Epithelial cell of proximal tubule (primary cell): ENCODE measurements around the gene CTAG1B. TPM values are rescaled to one million over a fixed set of nuclear protein-coding genes. Genes with fewer than 3 reads are reported as not detected.
"Not testable (repeated sequence)": the region's sequence is repeated elsewhere in the genome, so short reads cannot be mapped to it uniquely, and the experiment has no call there.

Experiments
- DNase-seq: peaks from one replicate; pipeline ENCODE4 v3.0.0-alpha.2; 2011; ENCODE audit warnings: low read depth
- H3K4me3 ChIP-seq: 2 replicates; pipeline ENCODE4 v1.5.1; 2011; ENCODE audit warnings: low read depth, mild to moderate bottlenecking, low read length
- total RNA-seq: library from RNA; depleted of rRNA; stranded (reverse); fragments of >200 nt; gene quantifications from 2 replicates; pipeline ENCODE4 v1.2.3, GENCODE V29; 2015
- TF ChIP-seq, protein P1 (sequence below): conservative IDR thresholded peaks from 2 replicates; pipeline ENCODE4 v1.5.1; 2012; ENCODE audit warnings: low read depth, mild to moderate bottlenecking, low read length

CTAG1B gene
- total RNA-seq, 1 donor from 2014 or later: not detected

DNA sequence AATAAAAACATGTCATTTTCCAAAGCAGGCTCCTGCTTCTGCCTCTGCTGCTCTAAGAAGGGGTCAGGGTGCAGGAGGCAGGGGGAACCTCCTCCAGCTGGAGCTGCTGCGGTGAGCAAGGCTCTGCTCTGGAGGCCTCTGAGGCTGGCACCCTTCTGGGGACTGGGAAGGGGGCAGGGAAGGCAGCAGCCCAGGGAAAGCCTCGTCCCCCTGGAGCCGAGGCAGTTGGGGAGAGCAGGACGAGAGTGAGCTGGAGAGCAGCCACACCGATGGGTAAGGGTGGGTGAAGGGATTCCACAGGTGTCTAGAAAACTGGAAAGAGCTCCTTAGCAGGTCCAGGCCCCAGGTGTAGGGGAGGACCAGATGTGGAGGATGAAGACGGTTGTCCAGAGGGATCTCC is 36.3 kb upstream of the CTAG1B start:
- TF ChIP-seq, protein P1, sequence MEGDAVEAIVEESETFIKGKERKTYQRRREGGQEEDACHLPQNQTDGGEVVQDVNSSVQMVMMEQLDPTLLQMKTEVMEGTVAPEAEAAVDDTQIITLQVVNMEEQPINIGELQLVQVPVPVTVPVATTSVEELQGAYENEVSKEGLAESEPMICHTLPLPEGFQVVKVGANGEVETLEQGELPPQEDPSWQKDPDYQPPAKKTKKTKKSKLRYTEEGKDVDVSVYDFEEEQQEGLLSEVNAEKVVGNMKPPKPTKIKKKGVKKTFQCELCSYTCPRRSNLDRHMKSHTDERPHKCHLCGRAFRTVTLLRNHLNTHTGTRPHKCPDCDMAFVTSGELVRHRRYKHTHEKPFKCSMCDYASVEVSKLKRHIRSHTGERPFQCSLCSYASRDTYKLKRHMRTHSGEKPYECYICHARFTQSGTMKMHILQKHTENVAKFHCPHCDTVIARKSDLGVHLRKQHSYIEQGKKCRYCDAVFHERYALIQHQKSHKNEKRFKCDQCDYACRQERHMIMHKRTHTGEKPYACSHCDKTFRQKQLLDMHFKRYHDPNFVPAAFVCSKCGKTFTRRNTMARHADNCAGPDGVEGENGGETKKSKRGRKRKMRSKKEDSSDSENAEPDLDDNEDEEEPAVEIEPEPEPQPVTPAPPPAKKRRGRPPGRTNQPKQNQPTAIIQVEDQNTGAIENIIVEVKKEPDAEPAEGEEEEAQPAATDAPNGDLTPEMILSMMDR: no peak

DNA sequence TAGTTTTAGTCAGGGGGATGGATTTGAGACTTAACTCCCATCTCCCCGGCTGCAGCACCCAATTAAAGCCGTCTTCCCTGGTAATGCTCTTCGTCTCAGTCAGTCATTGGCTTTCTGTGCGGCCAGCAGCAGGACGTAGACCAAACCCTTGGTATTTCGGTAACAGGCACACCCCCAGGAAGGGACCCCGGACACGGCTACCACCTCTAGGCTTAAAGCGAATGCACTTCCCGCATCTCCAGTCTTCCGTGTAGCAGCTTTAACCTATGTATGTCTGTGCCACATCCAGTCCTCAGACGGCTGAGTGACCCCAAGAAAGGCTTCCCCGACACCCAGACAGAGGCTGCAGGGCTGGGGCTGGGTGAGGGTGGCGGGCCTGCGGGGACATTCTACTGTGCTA is 35.8 kb upstream of the CTAG1B start:
- no peak overlapping the region for H3K4me3 ChIP-seq
- DNase-seq: no peak
- TF ChIP-seq, protein P1: no peak

More for the DNA sequence above, 36.3 kb upstream of the CTAG1B start:
- no peak for DNase-seq
- H3K4me3 ChIP-seq: no peak overlapping the region

DNA sequence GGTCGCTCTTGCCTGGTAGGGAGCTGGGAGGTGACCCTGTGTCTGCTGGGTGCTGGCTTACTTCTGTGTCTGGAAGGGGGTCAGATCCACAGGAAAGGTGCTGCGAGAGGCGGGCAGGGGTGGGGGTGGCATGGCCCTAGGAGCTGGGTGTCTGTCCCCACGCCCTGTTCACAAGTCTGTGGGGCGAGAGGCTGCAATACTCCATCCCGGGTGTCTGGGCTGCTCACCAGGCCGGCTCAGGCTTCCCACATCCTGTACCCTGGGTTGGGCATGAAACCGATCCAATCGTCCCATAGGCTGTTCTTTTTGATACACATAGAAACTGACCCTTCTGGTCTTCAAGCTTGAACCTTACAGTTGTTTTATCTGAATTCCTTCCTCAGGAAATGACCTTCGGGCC is 35.3 kb upstream of the CTAG1B start:
- no peak overlapping the region for H3K4me3 ChIP-seq
- DNase-seq: no peak
- TF ChIP-seq, protein P1: no peak

DNA sequence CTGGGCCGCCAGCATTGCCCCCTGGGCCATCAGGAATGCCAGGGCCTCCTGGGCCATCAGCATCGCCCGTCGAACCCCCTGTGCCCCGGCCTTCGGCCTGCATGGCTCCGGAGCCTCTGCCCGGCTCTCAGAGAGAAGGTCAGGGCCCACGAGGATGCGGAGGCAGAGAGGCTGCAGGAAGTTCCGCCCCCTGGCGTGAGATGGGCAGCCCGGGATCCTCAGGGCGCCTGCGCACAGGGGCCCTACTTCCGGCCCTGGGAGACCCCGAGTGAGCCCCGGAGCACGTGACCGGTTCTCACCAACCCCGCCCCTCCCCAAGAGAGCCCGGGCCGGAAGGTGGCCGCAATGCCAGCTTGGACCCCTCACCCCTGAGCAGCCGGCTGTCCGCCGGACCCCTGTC is 34.3 kb upstream of the CTAG1B start, which contains the start of gene CTAG2:
Gene CTAG2, minus strand, starts transcription at position 167 of the 400 bp plus-strand sequence. Its CDS starts 64 bp downstream, at position 103.
- not testable (repeated sequence) for DNase-seq, H3K4me3 ChIP-seq

DNA sequence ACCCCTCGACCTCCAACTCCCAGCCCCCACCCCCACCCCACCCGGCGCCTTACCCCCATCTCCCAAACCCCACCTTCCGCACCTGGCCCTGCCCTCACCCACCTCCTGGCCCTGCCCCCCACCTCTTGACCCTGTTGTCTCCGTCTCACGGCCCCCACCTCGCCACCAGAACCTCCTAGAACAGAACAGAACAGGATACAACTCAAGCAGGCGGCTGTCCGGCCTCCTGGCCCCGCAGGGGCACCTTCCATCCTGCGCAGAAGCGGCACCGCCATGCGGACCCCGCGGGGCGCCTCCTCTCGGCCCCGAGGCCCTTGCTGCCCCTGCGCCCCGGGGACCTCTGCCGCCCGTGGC is 33.9 kb upstream of the CTAG1B start:
- no peak for DNase-seq
- H3K4me3 ChIP-seq: no peak overlapping the region
- TF ChIP-seq, protein P1: no peak

DNA sequence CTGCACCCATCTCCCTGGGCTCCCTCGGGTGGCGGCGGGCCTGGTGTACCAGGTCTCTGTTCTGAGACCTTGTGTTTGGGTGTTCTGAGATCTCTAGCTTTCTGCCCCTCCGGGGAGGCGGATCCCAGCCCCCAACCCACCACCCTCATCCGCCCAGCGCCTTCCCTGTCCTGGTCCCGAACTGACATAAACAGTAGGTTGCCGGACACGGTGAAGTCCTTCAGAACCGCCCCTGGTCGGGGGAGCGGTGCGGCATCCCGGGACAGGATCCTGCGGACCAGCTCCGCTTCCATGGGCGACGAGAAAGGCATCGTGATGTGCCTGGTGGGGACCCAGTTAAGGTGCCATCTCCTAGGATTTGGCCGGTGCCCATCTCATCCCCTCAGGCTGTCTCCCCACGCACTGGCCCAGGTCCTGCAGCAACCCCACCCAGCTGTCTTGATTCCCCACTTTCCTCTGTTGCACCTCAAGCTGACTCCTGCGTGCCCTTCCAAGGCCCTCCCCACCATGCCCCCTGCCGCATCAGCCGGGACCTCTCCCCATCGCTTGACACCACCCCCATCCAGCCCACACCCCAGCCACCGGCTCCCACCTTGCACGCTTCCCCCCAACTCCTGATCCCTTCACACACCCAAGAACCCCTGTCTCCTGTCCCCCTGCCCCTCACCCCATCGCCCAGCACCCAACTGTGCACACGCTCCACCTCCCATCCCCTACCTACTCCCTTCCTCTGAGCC is 33.4 kb upstream of the CTAG1B start:
- no peak overlapping the region for H3K4me3 ChIP-seq
- TF ChIP-seq, protein P1: no peak
- no peak for DNase-seq

DNA sequence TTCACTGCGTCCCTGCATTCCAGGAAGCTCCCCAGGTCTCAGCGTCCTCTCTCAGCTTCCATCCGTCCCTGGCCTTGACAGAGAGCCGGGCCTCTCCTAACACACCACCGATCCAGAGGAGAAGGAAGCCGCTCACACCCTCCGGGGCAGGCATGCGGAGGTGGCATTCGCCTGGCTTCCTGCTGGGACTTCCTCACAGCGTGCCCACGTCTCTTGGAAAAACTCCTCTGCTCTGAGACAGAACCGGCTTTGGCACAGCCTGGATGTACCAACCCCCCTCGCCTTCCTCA is 31.1 kb upstream of the CTAG1B start:
- no peak for DNase-seq
- TF ChIP-seq, protein P1: no peak

More for the DNA sequence above, 31.1 kb upstream of the CTAG1B start:
- no peak overlapping the region for H3K4me3 ChIP-seq
